GM18858 (cell line): ENCODE measurements around the gene OR6B3.
"Not testable (repeated sequence)": the region's sequence is repeated elsewhere in the genome, so short reads cannot be mapped to it uniquely, and the experiment has no call there.

Experiments used
- ATAC-seq: cut with Tn5 transposase; IDR thresholded peaks from one replicate; pipeline ENCODE4 v1.9.1; 2021; ENCODE audit not compliant: unreplicated experiment

Gene OR6B3

DNA sequence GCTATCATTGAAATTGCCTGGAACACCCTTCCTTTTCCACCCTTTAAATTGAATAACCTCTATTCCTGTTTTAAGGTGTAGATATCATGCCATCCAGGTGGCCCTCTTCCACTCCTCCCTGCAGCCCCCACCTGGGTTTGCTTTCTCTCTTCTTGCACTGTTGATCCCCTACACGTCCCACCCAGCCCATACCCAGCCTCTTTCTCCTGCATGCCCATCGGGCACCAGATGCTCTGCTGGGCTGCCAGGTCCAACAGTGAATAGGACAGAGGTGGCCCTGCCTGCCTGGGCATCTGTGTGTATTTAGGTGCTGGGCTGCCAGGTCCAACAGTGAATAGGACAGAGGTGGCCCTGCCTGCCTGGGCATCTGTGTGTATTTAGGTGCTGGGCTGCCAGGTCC, 9.2 kb downstream of the OR6B3 start:
- ATAC-seq = not testable (repeated sequence)

DNA sequence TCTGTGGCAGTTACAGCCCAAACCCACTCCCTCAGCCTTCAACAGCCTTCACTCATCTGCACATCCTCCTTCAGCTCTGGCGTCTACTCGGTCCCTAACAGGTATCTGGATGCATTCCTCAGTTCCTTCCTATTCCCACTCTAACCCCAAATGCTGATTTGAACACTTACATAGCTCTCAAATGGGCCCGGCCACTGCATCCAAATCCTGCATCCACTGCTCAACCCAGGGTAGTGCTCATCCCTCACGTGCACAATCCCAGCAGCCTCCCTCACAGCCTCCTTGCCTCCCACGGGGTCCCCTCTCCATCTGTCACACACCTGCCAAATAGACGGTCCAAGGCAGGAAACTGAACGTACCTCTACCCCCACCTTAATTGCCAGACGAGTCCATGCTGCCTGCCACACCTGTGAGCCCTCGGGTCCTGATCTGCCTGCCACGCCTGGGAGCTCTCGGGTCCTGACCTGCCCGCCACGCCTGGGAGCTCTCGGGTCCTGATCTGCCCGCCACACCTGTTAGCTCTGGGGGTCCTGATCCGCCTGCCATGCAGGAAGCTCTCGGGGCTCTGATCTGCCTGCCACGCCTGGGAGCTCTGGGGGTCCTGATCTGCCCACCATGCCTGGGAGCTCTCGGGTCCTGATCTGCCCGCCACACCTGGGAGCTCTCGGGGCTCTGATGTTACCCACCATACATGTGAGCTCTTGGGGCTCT, 9.9 kb downstream of the OR6B3 start:
- ATAC-seq = no peak

DNA sequence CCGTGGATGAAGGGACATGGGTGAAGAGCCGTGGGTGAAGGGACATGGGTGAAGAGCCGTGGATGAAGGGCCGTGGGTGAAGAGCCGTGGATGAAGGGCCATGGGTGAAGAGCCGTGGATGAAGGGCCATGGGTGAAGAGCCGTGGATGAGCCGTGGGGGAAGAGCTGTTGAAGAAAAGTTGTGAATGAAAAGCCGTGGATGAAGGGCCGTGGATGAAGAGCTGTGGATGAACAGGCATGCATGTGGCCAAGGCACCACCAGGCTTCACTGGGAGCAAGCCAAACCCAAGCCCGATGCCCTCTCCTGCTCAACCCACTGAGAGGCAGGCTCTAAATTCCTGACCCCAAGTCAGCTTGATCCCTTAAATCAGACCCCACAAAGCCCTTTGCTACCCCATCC, 10.6 kb downstream of the OR6B3 start:
- no peak for ATAC-seq

GRCh38 chr2:240041363-240041762, 12.0 kb downstream of the OR6B3 start:
- no peak for ATAC-seq

DNA sequence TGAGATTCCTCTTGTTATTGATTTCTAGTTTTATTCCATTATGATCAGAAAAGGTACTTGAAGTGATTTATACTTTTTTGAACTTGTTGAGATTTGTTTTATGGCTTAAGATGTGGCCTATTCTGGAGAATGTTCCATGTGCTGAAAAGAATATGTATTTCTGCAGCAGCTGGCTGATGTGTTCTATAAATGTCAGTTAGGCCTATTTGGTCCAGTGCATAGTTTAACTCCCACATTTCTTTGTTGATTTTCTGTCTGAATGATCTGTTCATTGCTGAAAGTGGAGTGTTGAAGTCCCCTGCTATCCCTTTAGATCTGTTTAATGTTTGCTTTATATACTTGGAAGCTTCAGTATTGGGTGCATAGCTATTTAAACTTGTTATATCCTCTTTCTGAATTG, 16.0 kb downstream of the OR6B3 start:
- no peak for ATAC-seq

DNA sequence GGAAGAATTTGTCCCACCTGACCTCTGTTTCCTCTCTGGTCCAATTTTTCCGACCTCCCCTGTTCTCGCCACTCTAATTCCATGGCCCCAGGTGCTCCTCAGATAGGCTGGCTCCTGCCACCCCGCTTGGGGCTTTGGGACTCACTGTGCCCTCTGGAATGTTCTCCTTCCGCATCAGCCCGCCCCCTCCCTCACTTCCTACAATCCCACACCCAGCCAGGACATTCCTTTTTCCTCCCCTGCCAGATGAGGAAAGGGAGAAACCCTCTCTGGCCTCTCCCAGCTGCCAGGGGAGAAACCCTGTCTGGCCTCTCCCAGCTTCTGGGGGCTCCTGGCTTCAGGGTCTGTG, 20.0 kb downstream of the OR6B3 start:
- ATAC-seq = no peak

DNA sequence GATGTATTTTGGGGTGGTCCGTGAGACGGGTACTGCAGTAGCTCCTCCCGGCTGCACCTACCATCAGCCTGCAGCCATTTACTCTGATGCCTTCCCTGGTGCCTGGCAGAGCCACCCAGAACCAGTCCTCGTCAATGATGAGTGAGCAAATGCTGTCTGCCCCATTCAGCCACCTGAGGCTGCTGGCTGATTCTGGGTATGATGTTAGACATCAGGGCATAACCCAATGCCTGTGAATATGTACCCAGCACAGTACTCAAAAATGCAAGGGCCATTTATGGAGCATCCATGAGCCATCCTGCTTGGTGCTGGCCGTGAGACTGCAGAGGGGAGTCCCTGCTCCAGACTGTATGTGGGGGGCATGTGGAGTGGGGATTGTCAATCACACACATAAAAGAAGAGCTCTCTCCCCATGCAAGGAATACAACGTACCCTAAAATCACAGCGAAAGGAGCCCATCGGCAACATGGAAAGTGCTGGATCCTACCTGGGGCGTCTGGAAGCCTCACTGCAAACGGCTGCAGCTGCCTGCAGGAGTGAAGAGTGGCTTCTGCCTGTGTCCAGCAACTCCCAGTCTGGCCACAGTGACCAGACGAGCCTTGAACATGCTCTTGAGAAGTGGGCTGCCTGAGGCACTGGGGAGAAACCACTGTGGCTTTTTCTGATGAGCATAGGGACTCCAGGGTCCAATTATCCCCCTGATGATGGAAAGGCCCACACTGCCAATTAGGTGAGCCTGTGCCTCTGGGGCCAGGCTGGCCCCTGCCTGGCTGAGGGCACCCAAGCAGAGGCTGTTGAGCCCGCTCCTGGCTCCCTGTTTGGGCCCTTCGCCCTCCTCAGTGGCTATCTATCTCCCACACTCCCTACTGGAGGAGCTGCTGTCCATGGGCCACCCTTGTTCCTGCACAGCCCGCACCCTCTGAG, 20.7 kb downstream of the OR6B3 start:
- ATAC-seq = no peak

GRCh38 chr2:240030379-240031094, 22.8 kb downstream of the OR6B3 start, which contains the start of gene OR6B2:
TSS of gene OR6B2 (minus strand) at chr2:240030429. CDS start at chr2:240030429, 0 bp downstream.
- no peak for ATAC-seq

DNA sequence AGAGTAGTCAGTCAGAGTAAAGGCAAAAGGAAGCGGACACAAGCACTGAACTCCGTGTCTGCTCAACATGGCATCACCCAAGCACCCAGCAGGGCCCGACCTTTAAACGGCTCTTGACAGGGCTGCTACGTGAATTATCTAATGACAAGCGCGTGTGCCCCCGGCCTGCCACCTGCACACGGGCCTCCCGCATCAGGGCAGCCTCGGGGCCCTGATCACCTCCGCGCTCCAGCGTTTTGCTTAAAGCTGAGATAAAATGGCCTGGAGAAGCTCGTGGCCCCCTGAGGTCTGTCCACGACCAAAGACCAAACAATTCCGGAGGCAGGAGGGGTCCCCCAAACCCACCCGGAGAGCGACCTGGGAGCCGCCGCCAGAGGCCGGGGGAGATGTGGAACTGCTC, 28.6 kb downstream of the OR6B3 start:
- peak; percentile 9 for ATAC-seq

DNA sequence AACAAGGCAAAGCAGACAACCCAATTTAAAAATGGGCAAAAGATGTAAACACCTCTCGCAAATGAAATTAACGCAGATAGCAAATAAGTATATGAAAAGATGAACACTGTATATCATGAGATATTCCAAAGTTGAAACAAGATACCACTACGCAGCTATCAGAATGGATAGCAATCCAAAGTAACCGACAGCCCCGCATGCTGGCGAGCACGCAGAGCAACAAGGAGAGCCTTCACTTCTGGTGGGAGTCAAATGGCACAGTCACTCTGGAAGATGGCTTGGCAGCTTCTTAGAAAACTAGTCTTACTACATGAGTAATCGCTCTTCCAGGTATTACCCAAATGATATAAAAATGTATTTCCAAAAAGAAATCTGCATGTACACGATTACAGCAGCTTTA, 29.5 kb downstream of the OR6B3 start:
- no peak for ATAC-seq

DNA sequence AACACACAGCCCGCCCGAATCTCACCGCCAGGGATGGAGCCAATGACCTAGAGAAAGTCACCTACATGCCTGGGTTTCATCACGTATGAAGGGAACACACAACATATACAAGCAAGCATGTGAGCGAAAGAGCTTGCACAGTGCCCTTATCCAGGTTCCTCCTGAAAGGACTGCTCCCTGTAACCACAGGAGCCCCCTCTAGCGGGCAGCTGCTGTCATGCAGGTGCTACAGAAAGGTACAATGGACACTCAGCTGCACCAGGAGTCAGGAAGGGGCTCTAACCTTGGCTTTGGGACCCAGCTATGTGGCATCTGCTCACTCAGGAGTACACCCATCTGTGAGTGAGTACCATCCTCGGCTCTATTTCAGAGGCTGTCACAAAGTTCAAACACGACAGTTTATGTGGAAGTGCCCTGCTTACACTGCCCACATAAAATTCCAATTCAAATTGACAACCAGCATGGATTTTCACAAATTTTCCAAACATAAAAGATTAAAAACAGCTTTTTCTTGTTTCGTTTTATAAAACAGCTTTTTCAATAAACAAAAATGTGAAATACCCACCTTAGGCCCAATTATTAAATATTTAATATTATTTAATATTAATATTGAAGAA, 31.7 kb downstream of the OR6B3 start:
- ATAC-seq = no peak

- ATAC-seq = no peak
These were observed 35.1 kb downstream of the OR6B3 start for GRCh38 chr2:240018071-240018750.

DNA sequence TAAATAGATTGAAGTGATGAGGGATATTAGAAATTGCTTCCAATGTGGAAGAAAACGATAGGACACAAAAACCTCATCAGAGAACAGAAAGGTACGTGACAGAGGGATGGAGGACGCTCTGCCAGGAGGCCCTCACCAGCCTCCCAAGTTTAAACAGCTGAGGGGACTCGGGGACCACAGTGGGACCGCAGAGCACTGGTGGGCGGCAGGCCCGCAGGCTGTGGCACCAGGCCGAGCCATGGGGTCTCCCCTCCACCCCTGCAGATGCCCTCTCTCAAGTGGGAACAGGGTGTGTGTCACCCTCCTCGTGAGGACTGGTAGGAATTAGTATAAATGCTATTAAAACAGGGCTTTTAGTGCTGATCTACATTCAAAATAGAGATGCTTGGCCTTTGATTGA, 39.0 kb downstream of the OR6B3 start:
- no peak for ATAC-seq

DNA sequence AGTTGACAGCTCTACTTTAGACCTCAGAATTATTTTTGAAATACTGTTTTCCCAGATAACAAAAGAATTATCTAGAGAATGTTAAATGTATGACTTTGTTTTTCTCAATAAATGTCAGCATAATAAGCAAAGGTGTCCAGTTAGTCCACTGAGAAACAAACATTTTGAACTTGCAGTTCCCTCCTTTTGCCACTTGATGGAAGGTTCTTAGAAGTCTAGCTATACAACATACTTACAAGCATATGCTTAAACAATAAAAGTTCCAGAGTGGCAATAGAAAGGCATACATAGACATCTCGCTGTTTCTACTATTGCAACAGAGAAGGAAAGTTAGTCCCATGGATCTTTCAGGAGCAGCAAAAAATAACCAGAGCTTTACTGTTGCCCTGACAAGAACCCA, 40.0 kb downstream of the OR6B3 start:
- no peak for ATAC-seq

GRCh38 chr2:240002983-240003382, 50.3 kb downstream of the OR6B3 start:
- no peak for ATAC-seq

DNA sequence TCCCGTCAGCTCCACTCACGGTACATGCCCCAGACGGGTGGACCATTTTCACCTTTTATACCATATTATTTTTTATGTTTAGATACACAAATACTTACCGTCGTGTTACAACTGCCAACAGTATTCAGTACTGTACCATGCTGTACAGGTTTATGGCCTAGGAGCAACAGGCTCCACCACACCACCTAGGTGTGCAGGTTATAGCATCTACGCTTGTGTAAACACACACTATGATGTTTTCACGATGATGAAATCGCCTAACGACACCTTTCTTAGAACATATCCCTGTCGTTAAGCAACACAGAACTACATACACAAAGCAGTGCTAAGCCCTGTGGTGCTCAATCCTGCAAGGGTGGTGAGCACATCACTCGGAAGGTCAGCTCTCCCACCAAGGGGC, 52.6 kb downstream of the OR6B3 start:
- ATAC-seq = no peak

DNA sequence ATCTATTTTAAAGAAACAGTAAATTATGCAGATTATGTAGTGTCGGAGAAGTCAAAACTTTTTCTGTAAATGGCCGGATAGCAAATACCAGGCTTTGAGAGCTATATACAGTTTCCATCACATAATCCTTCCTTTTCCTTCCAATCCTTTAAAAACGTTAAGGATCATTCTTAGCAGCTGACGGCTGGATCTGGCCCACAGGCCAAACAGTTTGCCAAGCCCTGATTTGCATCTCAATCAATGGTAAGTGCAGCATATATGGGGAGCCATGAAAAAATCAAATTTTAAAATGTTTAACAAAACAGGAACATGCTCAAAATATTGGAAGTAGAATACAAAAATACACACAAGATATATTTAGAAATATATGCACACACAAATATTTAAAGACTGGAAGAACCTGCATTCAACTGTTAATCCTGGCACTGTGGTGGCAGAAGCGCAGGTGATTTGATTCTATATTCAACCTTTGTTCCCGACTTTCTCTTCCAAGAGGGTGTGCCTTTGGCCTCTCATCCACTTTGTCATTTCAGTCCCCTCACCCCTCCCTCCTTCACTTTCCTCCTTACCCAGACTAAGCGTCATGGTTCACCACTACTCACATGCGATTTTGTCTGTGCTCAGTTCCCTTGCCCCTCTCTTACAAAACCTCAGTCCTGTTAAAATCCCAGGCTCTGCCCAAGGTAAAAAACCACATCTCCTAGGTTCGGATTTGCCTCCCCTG, 55.5 kb downstream of the OR6B3 start:
- ATAC-seq = no peak
